K562 (cell line): ENCODE data around the gene PRIM1. TPM values are rescaled to one million over a fixed set of nuclear protein-coding genes. Genes with fewer than 3 reads are reported as not detected.

Source experiments
- AFF1 ChIP-seq, 2 experiments: fragments of 450-650 bp; IDR thresholded peaks; 2 replicates each; pipeline ENCODE4 v1.6.1; 2018; ENCODE audit warnings: mild to moderate bottlenecking in 2 of 2, low read depth in 1 of 2; ENCODE audit not compliant: partially characterized antibody in 2 of 2
- CEBPG ChIP-seq, 3 experiments: fragments of 200-800 bp in 1 of 3; sonication (Bioruptor generic) in 1 of 3; sonication (generic) in 1 of 3; formaldehyde crosslinking in 1 of 3; IDR thresholded peaks in 2 of 3; conservative IDR thresholded peaks in 1 of 3; 2 replicates each; pipeline versions ENCODE4 v1.6.1 to v1.8.0; 2016 to 2022; ENCODE audit warnings: missing compliant biosample characterization in 2 of 3, missing genetic modification characterization in 2 of 3, mild to moderate bottlenecking in 1 of 3, missing genetic modification reagents in 1 of 3
- CLOCK ChIP-seq: fragments of 250-450 bp; sonication (Bioruptor Pico); IDR thresholded peaks from 2 replicates; pipeline ENCODE4 v1.4.0; 2020; ENCODE audit warnings: mild to moderate bottlenecking, moderate library complexity, borderline replicate concordance
- COPS2 ChIP-seq: fragments of 450-650 bp; conservative IDR thresholded peaks from 2 replicates; pipeline ENCODE4 v1.6.1; 2016; ENCODE audit warnings: mild to moderate bottlenecking, moderate library complexity
- ELF1 ChIP-seq: fragments of 200-800 bp; sonication (Bioruptor generic); IDR thresholded peaks from 2 replicates; pipeline ENCODE4 v1.6.1; 2016; ENCODE audit warnings: missing genetic modification characterization, missing compliant biosample characterization
- HNRNPK ChIP-seq: fragments of 200-400 bp; formaldehyde crosslinking; IDR thresholded peaks from one replicate; pipeline ENCODE4 v1.6.1; 2018; ENCODE audit warnings: mild to moderate bottlenecking, low read depth, low read length; ENCODE audit not compliant: poor library complexity, severe bottlenecking
- NFRKB ChIP-seq: fragments of 450-650 bp; IDR thresholded peaks from 2 replicates; pipeline ENCODE4 v1.6.1; 2016; ENCODE audit warnings: low read depth
- NR1H2 ChIP-seq: sonication (generic); formaldehyde crosslinking; IDR thresholded peaks from 2 replicates; pipeline ENCODE4 v1.4.0; 2020; ENCODE audit warnings: mild to moderate bottlenecking, missing genetic modification reagents
- PCBP1 ChIP-seq: fragments of 200-400 bp; formaldehyde crosslinking; IDR thresholded peaks from 2 replicates; pipeline ENCODE4 v1.6.1; 2018; ENCODE audit warnings: mild to moderate bottlenecking, low read depth, low read length; ENCODE audit not compliant: poor library complexity, severe bottlenecking
- POLR3G ChIP-seq: IDR thresholded peaks from 2 replicates; pipeline ENCODE4 v1.6.1; 2011; ENCODE audit not compliant: insufficient read length, insufficient replicate concordance; ENCODE audit errors: extremely low read depth
- SMARCA4 ChIP-seq: fragments of 450-650 bp; IDR thresholded peaks from 2 replicates; pipeline ENCODE4 v1.6.1; 2016
- SUPT5H ChIP-seq: fragments of 450-650 bp; IDR thresholded peaks from 2 replicates; pipeline ENCODE4 v1.6.1; 2016
- TCFL5 ChIP-seq: fragments of 250-450 bp; sonication (Bioruptor Pico); conservative IDR thresholded peaks from 2 replicates; pipeline ENCODE4 v1.6.1; 2021; ENCODE audit warnings: mild to moderate bottlenecking, moderate library complexity, matching md5 sums
- ZBTB8A ChIP-seq: fragments of 450-650 bp; IDR thresholded peaks from 2 replicates; pipeline ENCODE4 v1.6.1; 2018; ENCODE audit warnings: mild to moderate bottlenecking, moderate library complexity; ENCODE audit not compliant: partially characterized antibody
- ZNF324 ChIP-seq: fragments of 250-450 bp; sonication (Bioruptor Pico); IDR thresholded peaks from 2 replicates; pipeline ENCODE4 v1.4.0; 2020; ENCODE audit warnings: mild to moderate bottlenecking
- ZNF695 ChIP-seq: fragments of 450-650 bp; formaldehyde crosslinking; IDR thresholded peaks from 2 replicates; pipeline ENCODE4 v1.4.0; 2020; ENCODE audit warnings: mild to moderate bottlenecking, moderate library complexity
- polyA plus RNA-seq, 8 experiments: library from polyadenylated mRNA; depleted of rRNA in 4 of 8; stranded (reverse) in 5 of 8; unstranded in 3 of 8; fragments of >200 nt; fragmentation: Nextera tagmentation in 2 of 8; fragmentation: Illumina TruSeq in 1 of 8; extraction: Ambion mirVana in 2 of 8; extraction: Trizol in 1 of 8; gene quantifications; 2 replicates each; pipeline versions ENCODE4 v1.2.1 to v1.2.3, GENCODE V29; 2011 to 2014; ENCODE audit warnings: inconsistent platforms in 1 of 8, missing spikeins in 1 of 8
- total RNA-seq, 7 experiments: library from RNA; depleted of rRNA in 6 of 7; stranded (reverse); fragments of >200 nt in 6 of 7; fragmentation: Illumina TruSeq in 2 of 7; extraction: Trizol in 2 of 7; gene quantifications; 2 replicates each; pipeline versions ENCODE4 v1.2.1 to v1.2.3, GENCODE V29; 2011 to 2021; ENCODE audit warnings: low replicate concordance in 1 of 7
- TF ChIP-seq, protein P1 (sequence below), 2 experiments: IDR thresholded peaks in 1 of 2; conservative IDR thresholded peaks in 1 of 2; 2 replicates each; pipeline ENCODE4 v1.6.1; 2016; ENCODE audit warnings: low read depth in 2 of 2, mild to moderate bottlenecking in 1 of 2, missing compliant biosample characterization in 1 of 2, missing genetic modification characterization in 1 of 2, moderate library complexity in 1 of 2

Gene PRIM1
- total and polyA plus RNA-seq, 9 of the 15 experiments (the other 6 are each of a cell fraction or from before 2014, with no cell fraction given), result 67.2 to 179 (median 140) TPM

DNA sequence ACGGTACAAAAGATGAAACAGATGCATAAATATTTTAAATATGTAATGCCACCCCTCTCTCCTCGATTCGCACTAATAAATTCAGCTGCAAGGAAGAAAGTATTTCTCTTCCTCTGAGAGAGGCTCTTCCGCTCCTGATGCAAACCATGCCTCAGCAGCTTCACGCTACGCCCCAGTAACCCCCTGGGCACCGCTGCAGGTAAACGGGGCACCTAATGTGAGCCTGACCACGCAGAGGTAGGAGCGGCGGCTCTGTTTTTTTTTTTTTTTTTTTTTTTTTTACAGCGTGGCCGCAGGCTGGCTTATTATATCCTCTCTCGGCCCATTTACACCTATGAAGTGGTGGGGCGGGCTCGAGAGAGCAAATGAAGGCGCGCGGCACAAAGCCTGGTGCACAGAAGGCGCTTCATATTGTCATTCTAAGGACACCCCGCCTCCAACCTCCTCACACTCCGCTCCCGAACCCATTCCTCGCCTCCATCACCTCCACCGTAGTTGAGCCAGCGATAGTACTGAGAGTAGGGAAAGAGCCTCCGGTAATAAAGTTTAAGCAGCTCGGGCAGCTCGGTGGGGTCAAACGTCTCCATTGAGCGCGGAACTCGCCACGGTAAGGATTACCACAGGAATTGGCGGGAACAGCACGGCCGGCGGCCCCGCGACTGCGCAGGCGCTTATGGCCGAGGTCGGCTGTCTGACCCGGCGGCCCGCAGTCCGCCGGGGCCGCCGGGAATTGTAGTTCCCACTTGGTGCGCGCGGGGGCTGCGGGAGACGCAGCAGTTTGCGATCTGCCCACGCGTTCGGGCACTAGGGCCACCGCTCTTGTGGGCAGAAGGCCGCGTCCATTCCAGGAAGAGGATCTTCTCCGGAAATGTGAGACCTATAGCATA lies at the start of gene PRIM1 (continued):
- TF ChIP-seq AFF1 (IDR thresholded peaks at IDR 0.05; ENCODE audit: low read depth in 1 of 2, partially characterized antibody in 2 of 2) (peak; percentile 53 to 88), ELF1 (tag) (no peak), HNRNPK (no peak), CLOCK (CRISPR knock-in tag) (no peak), ZNF695 (no peak), ZNF324 (CRISPR knock-in tag) (no peak), NR1H2 (CRISPR knock-in tag) (no peak), TCFL5 (CRISPR knock-in tag) (no peak), CEBPG (CRISPR knock-in tag; IDR thresholded peaks at IDR 0.05) (no peak), CEBPG (tag; conservative IDR thresholded peaks at IDR 0.05 in 1 of 2, IDR thresholded peaks at IDR 0.05 in 1 of 2) (no peak), POLR3G (no peak), SUPT5H (peak; percentile 93), ZBTB8A (no peak), SMARCA4 (no peak; the same call in 1 of the 2 replicates), PCBP1 (no peak), NFRKB (peak; percentile 89), COPS2 (no peak)
- TF ChIP-seq, protein P1, sequence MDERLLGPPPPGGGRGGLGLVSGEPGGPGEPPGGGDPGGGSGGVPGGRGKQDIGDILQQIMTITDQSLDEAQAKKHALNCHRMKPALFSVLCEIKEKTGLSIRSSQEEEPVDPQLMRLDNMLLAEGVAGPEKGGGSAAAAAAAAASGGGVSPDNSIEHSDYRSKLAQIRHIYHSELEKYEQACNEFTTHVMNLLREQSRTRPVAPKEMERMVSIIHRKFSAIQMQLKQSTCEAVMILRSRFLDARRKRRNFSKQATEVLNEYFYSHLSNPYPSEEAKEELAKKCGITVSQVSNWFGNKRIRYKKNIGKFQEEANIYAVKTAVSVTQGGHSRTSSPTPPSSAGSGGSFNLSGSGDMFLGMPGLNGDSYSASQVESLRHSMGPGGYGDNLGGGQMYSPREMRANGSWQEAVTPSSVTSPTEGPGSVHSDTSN (CRISPR knock-in tag; IDR thresholded peaks at IDR 0.05; ENCODE audit: low read depth), result no peak
- TF ChIP-seq, protein P1 (tag; conservative IDR thresholded peaks at IDR 0.05; ENCODE audit: low read depth), result no peak
